ENCODE results near the gene OR52B6. TPM values are rescaled to one million over a fixed set of nuclear protein-coding genes. Genes with fewer than 3 reads are reported as not detected.

Gene OR52B6
- total and polyA plus RNA-seq, 7 donors = not detected

- H3K4me3 ChIP-seq = no peak overlapping the region
- TF ChIP-seq CTCF (IDR thresholded peaks at IDR 0.05) = no peak
- H3K27ac ChIP-seq = no peak overlapping the region
- H3K27me3 ChIP-seq (ENCODE audit: insufficient read depth in 3 of 3, low read length in 2 of 3) = no peaks in the 10 kb centered on the region
- H3K9me3 ChIP-seq = no peaks in the 10 kb centered on the region
- 76 to 89% (median 80%) methylated on average over 5 of the region's 5 CpGs for WGBS, 3 donors
- H3K36me3 ChIP-seq (ENCODE audit: insufficient read depth in 1 of 2, low read depth in 1 of 2) = no peaks in the 10 kb centered on the region
- DNase-seq (no peak), ATAC-seq (no peak)
- H3K4me1 ChIP-seq = no peaks in the 10 kb centered on the region
- intact Hi-C loops (cut with DNase I) = no loop called here
These were observed 11.9 kb downstream of the OR52B6 start for GRCh38 chr11:5592615-5593014.

- Histone ChIP-seq H3K4me1 (no peaks in the 10 kb centered on the region), H3K9me3 (no peaks in the 10 kb centered on the region), H3K4me3 (no peak overlapping the region), H3K27me3 (ENCODE audit: insufficient read depth in 3 of 3, low read length in 2 of 3) (peaks cover 0 to 2% (median 0%) of the 10 kb centered on the region in 3 donors), H3K27ac (no peak overlapping the region), H3K36me3 (ENCODE audit: insufficient read depth in 1 of 2, low read depth in 1 of 2) (no peaks in the 10 kb centered on the region)
- WGBS, 3 donors = 64 to 67% (median 66%) methylated on average over 1 of the region's 1 CpG
- no peak for ATAC-seq
- TF ChIP-seq CTCF (IDR thresholded peaks at IDR 0.05) = no peak
- DNase-seq = no peak
- intact Hi-C loops (cut with DNase I) = no loop called here
These were observed 12.5 kb downstream of the OR52B6 start for GRCh38 chr11:5593146-5593545.

- H3K4me3 ChIP-seq = peak within 1 kb of the TSS; percentile 54
- no peak for TF ChIP-seq CTCF (IDR thresholded peaks at IDR 0.05)
- intact Hi-C loops (cut with DNase I) = loop anchor here in 1 of 2 donors (5.0 kb wide), 1 partner anchor 211 kb away; the partner anchor contains the start of gene OR52N2
- no peaks in the 10 kb centered on the region for H3K36me3 ChIP-seq (ENCODE audit: insufficient read depth in 1 of 2, low read depth in 1 of 2)
- DNase-seq = peak; percentile 55 to 73
- peak in 1 of 4 donors; percentile 52 for ATAC-seq
- H3K27ac ChIP-seq = no peak within 1 kb of the TSS
- 10 to 15% (median 12%) methylated on average over 18 to 20 of the region's 20 CpGs for WGBS, 3 donors
- no peaks in the 10 kb centered on the region for H3K4me1 ChIP-seq
- no peaks in the 10 kb centered on the region for H3K9me3 ChIP-seq
- peaks cover 0 to 2% (median 0%) of the 10 kb centered on the region in 3 donors for H3K27me3 ChIP-seq (ENCODE audit: insufficient read depth in 3 of 3, low read length in 2 of 3)
These were observed 16.0 kb downstream of the OR52B6 start, which contains the start of gene TRIM6 for GRCh38 chr11:5596607-5597201. Gene TRIM6 (plus strand): TSS chr11:5596637. CDS start chr11:5596898, 261 bp downstream.

GRCh38 chr11:5597953-5598352 is 17.3 kb downstream of the OR52B6 start:
- ATAC-seq = no peak
- Histone ChIP-seq H3K9me3 (no peaks in the 10 kb centered on the region), H3K36me3 (ENCODE audit: insufficient read depth in 1 of 2, low read depth in 1 of 2) (no peaks in the 10 kb centered on the region), H3K27me3 (ENCODE audit: insufficient read depth in 3 of 3, low read length in 2 of 3) (peaks cover 0 to 2% (median 0%) of the 10 kb centered on the region in 3 donors), H3K4me3 (no peak overlapping the region), H3K27ac (no peak overlapping the region), H3K4me1 (no peaks in the 10 kb centered on the region)
- no peak for DNase-seq
- no peak for TF ChIP-seq CTCF (IDR thresholded peaks at IDR 0.05)
- intact Hi-C loops (cut with DNase I) = loop anchor here in 1 of 2 donors (5.0 kb wide), 1 partner anchor 209 kb away; the partner anchor contains the start of gene OR52N2
- WGBS, 3 donors = 45 to 55% (median 46%) methylated on average over 3 of the region's 3 CpGs
